ENCODE measurements around the gene COL25A1.

COL25A1 gene

DNA sequence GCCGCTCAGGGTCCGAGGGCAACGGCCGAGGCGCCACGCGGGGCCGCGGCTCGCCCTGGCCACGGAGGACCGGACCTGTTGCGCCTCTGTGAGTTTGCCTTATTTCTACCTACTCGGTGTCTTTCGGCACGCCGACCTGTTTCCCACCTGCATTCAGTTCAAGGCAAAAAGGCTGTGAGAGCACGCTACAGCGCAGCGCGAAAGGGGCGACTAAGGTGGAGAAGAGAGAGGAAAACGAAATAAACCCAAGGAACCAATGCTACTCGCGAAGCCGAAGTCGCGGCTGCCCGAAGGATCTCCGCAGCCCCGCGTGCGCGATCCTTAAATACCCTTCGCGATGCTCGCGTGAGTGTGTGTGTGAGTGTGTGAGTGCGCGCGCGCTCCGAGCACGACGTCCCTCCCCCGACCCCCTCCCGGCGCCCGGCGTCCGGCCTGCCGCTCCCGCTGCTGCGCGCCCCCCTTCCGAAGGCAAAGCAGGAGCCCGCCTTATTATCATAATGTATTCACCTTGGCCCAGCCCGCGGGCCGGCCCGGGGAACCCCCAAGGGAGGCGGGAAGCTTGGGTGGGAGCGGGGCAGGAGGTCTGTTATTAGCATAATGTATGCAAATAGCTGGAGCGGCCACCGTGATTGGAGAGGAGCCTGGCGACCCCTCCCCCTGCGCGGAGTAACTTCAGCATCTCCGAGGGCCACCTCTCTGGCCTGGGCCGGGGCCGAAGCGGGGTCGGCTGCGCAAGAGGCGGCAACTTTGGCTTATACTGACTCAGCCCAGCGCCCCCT is at the start of gene COL25A1:
Gene COL25A1 (minus strand): TSS at position 298 of the 779 bp plus-strand sequence.
- DNase-seq, result peak; percentile 17 to 31

DNA sequence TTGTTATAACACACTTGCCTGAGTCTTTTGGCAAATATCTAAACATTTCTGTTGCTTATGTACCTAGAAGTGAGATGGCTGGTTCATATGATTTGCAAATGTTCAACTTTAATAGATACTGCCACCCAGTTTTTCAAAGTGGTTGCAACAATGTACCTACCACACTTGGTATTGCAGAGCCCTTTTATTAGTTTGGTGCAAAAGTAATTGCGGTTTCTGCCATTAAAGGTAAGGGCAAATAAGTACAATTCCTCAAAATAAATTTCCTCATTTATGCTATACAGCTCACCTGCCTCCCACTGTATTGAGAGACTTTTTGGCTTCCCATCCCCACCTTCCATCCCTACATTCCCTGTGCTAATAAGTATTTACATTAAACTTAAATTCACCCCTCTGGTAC is 47.7 kb upstream of the COL25A1 start:
- DNase-seq, result no peak

- no peak for DNase-seq
Measured at GRCh38 chr4:109334129-109335105, 32.0 kb upstream of the COL25A1 start.

GRCh38 chr4:109332926-109333464 is 30.5 kb upstream of the COL25A1 start:
- DNase-seq, result no peak

- no peak for DNase-seq
Measured at GRCh38 chr4:109327641-109328040, 25.2 kb upstream of the COL25A1 start.

DNA sequence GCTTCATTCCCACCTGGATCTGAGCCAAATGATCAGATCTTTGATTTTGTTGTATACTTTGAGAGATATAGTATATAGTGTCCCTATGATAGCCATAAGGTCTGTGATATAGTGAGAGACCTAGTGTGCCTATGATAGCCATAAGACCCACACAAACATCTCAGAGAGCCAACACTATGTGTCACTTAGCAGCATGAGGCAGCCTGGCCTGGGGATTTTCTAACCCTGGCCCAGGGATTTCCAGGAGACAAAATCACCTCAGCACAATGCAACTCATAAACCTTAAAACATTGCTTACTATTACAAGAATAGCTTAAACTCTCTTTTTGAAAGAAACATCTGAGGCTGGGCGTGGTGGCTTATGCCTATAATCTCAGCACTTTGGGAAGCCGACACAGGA is 23.2 kb upstream of the COL25A1 start:
- no peak for DNase-seq

- no peak for DNase-seq
Measured at GRCh38 chr4:109323348-109323747, 20.9 kb upstream of the COL25A1 start.

DNA sequence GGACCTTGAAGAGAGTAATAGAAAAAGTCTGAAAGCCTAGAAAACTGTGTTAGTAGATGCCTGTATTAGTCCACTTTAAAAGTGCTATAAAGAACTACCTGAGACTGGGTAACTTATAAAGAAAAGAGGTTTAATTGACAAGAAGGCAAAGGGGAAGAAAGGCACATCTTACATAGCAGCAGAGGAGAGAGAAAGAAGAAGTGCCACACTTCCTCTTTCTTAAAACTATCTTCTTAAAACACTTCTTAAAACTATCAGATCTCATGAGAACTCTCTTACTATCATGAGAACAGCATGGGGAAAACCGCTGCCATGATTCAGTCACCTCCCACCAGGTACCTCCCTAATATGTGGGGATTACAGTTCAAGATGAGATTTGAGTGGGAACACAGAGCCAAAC is 18.8 kb upstream of the COL25A1 start:
- no peak for DNase-seq

GRCh38 chr4:109319684-109320083 is 17.2 kb upstream of the COL25A1 start:
- no peak for DNase-seq

GRCh38 chr4:109319156-109319555 is 16.7 kb upstream of the COL25A1 start:
- no peak for DNase-seq

GRCh38 chr4:109315818-109316217 is 13.4 kb upstream of the COL25A1 start:
- no peak for DNase-seq

DNA sequence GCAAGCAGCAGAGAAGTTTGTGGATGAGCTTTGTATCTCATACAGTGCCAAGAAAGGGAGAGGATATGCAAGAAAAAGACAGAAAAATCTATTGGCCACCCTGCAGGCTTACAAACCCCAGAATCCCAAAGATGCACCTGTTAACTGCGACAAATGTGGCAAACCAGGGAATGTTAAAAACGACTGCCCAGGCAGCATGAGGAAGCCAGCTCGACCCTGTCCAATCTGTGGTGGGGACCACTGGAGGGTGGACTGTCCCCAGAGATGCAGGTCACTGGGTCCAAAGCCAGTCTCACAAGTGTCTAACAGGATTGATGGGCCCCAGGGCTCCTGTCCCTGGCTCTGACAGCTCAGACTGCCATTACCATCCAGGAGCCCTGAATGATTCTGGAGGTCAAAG is 12.9 kb upstream of the COL25A1 start:
- DNase-seq, result no peak

DNA sequence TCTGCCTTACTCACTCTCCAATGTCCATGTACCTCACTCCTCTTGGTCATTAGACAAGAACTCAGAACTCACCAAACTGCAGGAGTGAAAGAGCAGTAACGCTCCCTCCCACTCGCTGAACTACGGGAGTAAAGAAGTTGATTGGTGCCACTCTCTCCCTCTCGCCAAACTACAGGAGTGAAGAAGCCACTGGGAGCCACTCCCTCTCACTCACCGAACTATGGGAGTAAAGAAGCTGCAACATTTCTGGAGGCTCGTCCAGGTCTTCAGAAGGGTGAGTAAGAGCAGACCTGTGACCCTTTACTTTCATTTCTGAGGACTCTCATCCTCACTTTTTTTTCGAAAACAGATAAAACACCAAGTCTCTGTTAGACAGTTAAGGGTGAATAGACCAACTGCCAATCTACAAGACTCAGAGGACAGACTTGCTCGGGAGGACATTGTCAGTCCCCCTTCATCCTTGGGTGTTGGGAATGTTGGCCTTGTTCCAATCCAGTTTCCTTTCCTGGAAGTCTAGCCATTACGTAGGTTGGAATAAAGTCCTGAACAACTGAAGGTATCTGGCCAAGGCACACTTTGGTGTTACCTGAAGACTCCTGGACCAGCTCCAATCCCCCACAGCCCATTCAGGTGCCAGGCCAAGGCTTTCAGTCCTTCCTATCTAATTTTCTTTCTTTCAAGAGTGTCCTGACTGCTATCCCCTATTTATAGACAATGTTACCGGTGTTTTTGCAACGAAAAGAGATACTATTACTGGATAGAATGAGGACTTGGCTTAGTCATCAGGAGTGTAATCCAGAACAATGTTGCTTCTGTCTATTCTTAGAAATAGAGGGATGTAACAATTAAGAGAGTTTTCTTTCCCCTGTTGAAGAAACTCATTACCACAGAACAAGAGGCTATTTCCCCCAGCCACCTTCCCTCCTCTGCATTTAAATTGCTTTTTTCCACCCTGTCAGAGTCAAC is 11.0 kb upstream of the COL25A1 start:
- no peak for DNase-seq

GRCh38 chr4:109303140-109303496 is 660 bp upstream of the COL25A1 start:
- DNase-seq, result no peak

DNA sequence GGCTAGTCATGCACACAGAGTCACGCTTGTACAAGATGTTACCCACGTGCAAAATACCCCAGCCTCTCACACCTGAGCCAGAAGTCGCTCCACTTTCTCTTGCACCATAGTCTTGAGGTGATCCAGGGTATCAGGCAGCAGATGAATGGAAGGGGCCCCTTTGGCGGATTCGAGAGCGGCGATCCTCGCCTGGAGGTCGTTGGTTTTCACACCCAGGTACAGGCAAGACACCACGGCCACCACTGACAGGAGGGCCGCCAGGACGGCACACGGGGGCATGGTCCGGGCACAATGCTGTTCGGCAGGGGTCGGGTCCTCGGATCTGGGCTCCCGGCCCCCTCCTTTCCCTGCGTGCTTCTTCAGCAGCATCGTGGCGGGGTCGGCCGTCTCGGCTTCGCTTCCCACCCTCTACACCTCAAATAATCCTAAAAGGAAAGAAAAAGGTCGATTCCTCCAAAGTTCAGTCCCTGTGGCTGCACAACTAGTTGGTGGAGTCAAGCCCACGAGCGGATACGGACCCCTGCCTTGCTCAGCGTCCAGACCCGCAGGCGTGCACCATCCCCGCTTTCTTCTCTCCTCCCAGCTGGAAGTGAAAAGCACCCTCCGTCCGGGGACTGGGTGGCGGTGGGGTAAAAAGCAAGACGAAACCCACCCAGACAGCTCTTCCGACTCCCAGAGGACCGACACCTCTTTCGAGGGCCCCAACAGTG is 652 bp downstream of the COL25A1 start:
- DNase-seq, result no peak

GRCh38 chr4:109298279-109299010 is 4.0 kb downstream of the COL25A1 start:
- DNase-seq, result no peak

GRCh38 chr4:109296527-109296926 is 5.9 kb downstream of the COL25A1 start:
- no peak for DNase-seq

DNA sequence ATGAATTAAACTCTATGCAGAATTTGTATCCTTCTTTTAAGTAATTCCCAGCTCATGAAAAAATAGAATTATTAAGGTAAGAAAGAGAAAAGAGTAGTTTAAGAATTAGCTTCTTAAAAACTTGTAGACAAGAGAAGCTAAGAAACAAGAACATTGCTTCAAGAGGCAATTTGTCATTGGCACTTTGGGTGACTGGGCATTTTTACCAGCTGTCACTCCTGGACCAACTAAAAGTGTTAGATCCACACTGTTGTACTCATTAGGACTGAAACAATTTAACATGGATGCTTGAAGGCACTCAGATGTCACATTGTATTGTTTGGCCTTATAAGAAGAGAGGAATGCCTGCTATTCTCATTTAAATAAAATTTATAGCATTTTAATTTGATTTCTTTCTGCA is 7.4 kb downstream of the COL25A1 start:
- no peak for DNase-seq

- no peak for DNase-seq
Measured at GRCh38 chr4:109294468-109295020, 7.9 kb downstream of the COL25A1 start.

DNA sequence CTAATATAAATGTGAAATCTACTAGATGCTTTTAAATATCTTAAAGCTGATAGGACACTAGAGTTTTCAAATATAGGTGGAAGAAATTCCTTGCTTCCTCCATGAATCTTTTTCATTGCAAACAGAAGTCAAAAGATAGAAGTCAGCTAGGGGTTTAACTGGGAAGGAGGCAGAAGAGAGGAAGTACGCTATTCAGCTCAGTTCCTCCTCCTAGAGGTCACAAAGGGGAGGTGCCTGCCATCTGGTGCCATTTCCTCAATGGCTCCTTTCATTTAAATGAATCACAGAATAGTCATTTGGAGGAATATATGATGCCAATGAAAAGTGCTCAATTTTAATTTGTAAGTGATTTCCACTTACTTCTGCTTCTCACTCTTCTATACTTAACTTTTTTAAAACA is 8.5 kb downstream of the COL25A1 start:
- DNase-seq, result peak; percentile 18 to 22
